H54 (cell line): Measurements from ENCODE around the gene TUBB6.

Experiments used
- DNase-seq: peaks from one replicate; pipeline ENCODE4 v3.0.0; 2011; ENCODE audit warnings: low spot score, mixed read lengths; ENCODE audit not compliant: insufficient read length
- FAIRE-seq: peaks from 3 replicates; lab custom pipeline; 2011; peaks lifted over from hg19 to GRCh38; lab: Jason Lieb, UNC
- POLR2A ChIP-seq: IDR thresholded peaks from 2 replicates; pipeline ENCODE4 v1.6.1; 2011; ENCODE audit warnings: low read depth, mild to moderate bottlenecking, low read length

The TUBB6 gene

GRCh38 chr18:12307701-12308385 is at the start of gene TUBB6:
Gene TUBB6, plus strand, starts transcription at chr18:12308241. Its CDS starts 52 bp downstream, at chr18:12308293.
- DNase-seq (peak; percentile 57), FAIRE-seq (no peak)
- peak; percentile 91 for TF ChIP-seq POLR2A

- FAIRE-seq (no peak), DNase-seq (no peak)
- TF ChIP-seq POLR2A: no peak
Measured at GRCh38 chr18:12258719-12259705, 49.0 kb upstream of the TUBB6 start.

DNA sequence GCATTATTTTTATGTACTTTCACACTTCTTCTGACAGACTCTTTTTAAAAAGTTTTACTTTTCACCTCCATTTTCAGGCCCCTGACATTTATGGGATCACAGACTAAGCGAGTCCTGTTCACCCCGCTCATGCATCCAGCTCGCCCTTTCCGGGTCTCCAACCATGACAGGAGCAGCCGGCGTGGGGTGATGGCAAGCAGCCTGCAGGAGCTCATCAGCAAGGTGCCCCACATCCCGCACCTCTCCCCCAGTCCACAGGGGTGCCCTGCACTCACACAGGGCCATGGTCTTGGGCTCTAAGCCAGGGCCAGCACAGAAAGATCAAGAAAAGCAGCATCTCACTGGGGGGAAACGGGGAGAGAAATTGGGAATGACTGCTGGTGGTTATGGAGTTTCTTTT is 45.3 kb upstream of the TUBB6 start:
- no peak for FAIRE-seq
- DNase-seq: no peak

DNA sequence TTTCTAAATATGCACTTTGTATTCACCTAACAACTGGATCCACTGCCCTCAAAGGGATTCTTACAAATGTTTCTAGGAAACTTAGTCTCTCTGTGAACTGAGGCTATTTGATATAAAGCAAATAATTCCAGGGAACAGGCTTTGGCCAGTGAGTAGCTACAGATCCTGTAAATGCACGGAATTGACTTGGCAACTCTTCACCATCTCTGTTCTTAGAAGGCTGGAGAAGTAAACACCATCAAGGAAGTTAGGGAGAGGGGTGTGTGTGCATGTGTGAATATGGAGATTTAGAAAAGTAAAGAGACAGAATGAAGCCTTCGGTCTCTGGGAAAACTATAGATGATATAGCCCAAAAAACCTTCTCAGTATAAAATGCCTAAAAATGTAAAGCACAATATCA is 43.2 kb upstream of the TUBB6 start:
- DNase-seq (no peak), FAIRE-seq (no peak)
- TF ChIP-seq POLR2A: no peak

More for the DNA sequence above, 45.3 kb upstream of the TUBB6 start:
- no peak for TF ChIP-seq POLR2A

- peak; percentile 84 for DNase-seq
- no peak for TF ChIP-seq POLR2A
- FAIRE-seq: peak; percentile 36
Measured at GRCh38 chr18:12271376-12272235, 36.4 kb upstream of the TUBB6 start.

DNA sequence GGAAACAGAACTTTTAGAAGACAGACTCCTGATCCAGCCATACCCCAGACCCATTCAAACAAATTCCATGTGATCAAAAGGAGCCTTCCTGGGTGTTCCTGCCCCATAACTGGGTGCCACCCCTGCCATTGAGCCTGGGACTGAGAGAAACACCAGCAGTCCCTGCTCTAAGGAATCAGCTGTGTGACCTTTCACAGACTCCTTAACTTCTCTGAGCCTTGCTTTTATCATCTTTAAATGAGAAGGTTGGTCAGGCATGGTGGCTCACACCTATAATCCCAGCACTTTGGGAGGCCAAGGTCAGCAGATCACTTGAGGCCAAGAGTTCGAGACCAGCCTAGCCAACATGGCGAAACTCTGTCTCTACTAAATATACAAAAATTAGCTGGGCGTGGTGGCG is 33.2 kb upstream of the TUBB6 start:
- no peak for TF ChIP-seq POLR2A
- no peak for DNase-seq
- FAIRE-seq: no peak

DNA sequence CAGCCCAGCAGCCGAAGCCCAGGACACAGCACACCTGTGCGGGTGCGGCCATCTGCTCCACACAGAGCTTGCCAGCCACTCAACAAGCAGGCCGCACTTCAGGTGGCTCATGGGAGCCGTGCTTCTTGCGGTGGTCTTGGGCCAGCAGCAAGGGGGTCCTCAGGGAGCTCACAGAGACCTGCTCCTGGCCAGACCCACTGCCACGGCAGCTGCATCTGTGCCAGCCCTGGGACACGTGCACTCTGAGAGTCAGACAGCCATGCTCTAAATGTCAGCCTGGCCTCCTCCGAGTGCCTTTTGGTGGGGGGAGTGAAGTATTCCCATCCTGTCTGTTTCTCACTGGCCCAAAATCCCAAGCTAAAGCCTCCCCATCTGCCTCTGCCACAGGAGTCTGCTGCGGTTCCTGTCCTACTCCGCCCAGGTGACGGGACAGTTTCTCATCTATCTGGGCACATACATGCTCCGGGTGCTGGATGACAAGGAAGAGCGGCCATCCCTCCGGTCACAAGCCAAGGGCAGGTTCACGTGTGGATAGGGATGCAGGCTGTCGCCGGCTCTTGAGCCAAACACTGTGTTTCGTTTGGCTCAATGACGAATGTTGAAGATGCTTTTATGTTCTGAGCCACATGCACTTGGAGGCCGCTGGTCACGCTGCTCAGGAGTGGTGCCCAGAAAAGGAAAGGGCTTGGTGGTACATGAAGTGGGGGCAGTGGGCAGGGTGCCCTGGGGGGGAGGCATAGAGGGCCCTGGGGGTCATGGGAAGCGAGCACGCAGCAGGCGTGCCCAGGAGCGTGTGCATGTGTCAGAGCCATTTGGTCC is 31.1 kb upstream of the TUBB6 start:
- DNase-seq: no peak
- TF ChIP-seq POLR2A: no peak
- FAIRE-seq: no peak

GRCh38 chr18:12278215-12278671 is 29.8 kb upstream of the TUBB6 start:
- no peak for TF ChIP-seq POLR2A
- no peak for FAIRE-seq
- DNase-seq: no peak

- FAIRE-seq (no peak), DNase-seq (peak; percentile 79)
- TF ChIP-seq POLR2A: peak; percentile 51
Measured at GRCh38 chr18:12278741-12279682, 29.0 kb upstream of the TUBB6 start.

- FAIRE-seq (no peak), DNase-seq (no peak)
- no peak for TF ChIP-seq POLR2A
Measured at GRCh38 chr18:12279781-12280531, 28.1 kb upstream of the TUBB6 start.

DNA sequence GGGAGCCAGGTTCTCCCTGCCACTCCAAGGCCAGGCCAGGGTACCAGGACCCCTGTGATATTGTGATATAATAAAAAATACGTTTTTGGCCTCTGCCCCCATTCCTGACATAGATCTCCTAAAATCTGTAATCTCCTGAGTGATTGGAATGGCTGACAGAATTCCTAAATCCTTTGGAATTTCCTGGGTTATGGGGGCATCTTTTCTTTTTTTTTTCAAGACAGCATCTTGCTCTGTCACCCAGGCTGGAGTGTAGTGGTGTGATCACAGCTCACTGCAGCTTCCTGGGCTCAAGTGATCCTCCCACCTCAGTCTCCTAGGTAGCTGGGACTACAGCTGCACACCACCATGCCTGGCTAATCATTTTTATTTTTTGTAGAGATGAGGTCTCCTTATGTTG is 26.2 kb upstream of the TUBB6 start:
- FAIRE-seq (no peak), DNase-seq (no peak)
- no peak for TF ChIP-seq POLR2A
